AG10803 (cell line): ENCODE data around the gene HDAC11.

Source experiments
- DNase-seq: peaks from one replicate; pipeline ENCODE4 v3.0.0; 2010; ENCODE audit warnings: low read depth
- H3K4me3 ChIP-seq: 2 replicates; pipeline ENCODE4 v1.5.1; 2011; ENCODE audit warnings: mild to moderate bottlenecking, low read length, control low read depth
- TF ChIP-seq, protein P1 (sequence below): conservative IDR thresholded peaks from 2 replicates; pipeline ENCODE4 v1.5.1; 2011; ENCODE audit warnings: mild to moderate bottlenecking, low read length, control low read depth, inconsistent platforms

The HDAC11 gene

DNA sequence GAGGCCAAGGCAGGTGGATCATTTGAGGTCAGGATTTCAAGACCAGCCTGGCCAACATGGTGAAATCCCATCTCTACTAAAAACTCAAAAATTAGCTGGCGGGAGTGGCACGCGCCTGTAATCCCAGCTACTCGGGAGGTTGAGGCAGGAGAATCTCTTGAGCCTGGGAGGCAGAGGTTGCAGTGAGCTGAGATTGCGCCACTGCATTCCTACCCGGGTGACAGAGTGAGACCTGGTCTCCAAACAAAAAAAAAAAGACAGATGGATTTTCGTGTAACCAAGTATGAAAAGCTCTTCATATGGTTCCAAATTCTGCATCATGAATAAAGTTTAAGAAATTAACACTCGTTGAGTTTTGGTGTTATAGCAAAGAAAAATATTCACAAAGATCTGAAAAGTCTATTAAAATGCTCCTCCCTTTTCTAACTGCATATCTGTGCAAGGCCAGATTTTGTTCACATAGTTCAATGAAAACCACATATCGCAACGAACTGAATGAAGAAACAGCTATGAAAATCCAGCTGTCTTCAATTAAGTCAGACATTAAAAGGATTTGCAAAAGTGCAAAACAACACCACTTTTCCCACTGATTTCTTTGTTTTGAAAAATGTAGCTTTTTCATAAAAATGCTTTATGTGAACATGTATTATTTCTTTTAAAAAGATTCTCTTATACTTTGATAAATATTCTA lies 45.0 kb downstream of the HDAC11 start:
- no peak overlapping the region for H3K4me3 ChIP-seq
- TF ChIP-seq, protein P1, sequence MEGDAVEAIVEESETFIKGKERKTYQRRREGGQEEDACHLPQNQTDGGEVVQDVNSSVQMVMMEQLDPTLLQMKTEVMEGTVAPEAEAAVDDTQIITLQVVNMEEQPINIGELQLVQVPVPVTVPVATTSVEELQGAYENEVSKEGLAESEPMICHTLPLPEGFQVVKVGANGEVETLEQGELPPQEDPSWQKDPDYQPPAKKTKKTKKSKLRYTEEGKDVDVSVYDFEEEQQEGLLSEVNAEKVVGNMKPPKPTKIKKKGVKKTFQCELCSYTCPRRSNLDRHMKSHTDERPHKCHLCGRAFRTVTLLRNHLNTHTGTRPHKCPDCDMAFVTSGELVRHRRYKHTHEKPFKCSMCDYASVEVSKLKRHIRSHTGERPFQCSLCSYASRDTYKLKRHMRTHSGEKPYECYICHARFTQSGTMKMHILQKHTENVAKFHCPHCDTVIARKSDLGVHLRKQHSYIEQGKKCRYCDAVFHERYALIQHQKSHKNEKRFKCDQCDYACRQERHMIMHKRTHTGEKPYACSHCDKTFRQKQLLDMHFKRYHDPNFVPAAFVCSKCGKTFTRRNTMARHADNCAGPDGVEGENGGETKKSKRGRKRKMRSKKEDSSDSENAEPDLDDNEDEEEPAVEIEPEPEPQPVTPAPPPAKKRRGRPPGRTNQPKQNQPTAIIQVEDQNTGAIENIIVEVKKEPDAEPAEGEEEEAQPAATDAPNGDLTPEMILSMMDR = no peak

DNA sequence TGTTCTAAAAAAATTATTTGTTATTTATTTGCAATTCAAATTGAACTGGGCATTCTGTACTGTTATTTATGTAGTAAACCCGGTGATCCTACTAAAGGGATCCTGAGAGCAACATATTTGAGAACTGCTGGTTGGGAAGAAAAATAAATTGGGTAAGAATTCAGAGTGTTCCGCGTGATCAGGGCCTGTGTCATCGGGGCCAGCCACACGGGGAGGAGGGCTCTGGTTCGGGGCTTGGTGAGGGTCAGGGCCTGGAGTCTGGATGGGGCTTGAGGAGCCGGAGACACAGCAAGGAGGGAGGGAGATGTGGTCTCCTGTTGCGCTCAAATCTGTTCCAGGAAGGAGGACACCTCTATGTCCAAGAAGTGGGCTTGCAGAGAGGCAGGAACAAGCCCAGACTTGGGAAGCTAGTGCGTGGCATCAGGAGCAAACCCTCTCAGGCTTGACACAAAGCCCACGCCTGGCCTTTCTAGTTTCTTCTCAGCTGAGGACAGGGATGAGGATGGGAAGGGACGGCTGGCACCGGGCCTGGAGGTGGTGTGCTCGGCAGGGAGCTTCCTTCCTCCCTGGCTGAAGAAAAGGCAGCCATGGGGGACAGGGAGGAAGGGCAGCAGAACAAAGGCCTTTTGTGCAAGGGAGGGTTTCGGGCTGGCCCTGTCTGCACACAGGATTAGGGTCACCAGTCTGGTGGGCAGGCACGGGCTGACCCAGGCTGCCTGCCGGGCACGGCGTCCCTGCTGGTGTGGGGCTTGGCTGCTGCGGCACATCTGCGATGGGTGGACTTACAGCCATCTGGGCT lies 45.9 kb downstream of the HDAC11 start:
- H3K4me3 ChIP-seq = no peak overlapping the region
- TF ChIP-seq, protein P1 = no peak
- peak; percentile 81 for DNase-seq

More for the DNA sequence above, 45.0 kb downstream of the HDAC11 start:
- peak; percentile 95 for DNase-seq

DNA sequence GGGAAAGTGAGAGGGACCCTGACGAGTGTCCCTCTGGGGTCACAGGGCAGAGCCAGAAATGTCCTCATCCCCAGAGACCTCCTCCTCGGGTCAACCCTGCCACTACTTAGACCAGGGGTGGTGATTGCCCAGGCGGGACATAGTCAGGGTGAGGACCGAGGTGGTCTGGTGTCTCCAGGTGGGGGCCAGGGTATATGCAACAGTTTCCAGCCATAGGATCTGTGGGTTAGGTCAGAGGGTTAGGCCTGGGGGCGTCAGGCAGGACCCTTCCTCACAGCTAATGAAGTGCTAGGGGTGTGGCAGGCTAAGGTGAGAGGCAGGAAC lies 46.5 kb downstream of the HDAC11 start:
- TF ChIP-seq, protein P1 = no peak
- DNase-seq = no peak
- H3K4me3 ChIP-seq = no peak overlapping the region

DNA sequence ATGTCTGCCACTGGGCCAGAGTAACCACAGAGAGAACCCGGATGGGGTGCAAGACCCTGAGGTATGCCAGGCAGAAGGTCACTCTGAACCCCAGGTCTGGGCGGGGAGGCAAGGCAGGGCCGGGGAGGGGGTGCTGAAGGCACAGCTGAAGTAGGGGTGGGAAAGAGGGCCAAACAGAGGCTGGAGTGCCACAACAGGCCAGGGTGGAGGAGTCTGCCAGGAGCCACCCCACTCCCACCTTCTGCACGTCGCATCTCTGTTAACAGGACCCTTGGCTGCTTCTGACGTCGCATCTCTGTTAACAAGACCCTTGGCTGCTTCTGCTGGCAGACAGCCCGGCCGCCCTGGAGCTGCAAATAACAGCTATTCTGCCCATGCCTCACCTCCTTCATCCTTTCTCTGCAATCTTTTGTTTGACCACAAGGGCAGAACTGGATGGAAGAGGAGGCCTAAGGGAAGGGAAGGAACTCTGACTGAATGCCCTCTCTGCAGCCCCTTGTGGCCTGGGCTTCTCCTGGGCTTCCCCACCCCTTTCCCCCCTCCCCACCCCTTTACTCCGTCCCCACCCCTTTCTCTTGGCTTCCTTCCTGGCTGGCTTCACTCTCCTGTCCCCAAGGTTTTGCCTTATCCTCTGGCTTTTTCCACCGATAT lies 48.2 kb downstream of the HDAC11 start:
- no peak for DNase-seq
- TF ChIP-seq, protein P1 = peak; percentile 48
- H3K4me3 ChIP-seq = no peak overlapping the region

DNA sequence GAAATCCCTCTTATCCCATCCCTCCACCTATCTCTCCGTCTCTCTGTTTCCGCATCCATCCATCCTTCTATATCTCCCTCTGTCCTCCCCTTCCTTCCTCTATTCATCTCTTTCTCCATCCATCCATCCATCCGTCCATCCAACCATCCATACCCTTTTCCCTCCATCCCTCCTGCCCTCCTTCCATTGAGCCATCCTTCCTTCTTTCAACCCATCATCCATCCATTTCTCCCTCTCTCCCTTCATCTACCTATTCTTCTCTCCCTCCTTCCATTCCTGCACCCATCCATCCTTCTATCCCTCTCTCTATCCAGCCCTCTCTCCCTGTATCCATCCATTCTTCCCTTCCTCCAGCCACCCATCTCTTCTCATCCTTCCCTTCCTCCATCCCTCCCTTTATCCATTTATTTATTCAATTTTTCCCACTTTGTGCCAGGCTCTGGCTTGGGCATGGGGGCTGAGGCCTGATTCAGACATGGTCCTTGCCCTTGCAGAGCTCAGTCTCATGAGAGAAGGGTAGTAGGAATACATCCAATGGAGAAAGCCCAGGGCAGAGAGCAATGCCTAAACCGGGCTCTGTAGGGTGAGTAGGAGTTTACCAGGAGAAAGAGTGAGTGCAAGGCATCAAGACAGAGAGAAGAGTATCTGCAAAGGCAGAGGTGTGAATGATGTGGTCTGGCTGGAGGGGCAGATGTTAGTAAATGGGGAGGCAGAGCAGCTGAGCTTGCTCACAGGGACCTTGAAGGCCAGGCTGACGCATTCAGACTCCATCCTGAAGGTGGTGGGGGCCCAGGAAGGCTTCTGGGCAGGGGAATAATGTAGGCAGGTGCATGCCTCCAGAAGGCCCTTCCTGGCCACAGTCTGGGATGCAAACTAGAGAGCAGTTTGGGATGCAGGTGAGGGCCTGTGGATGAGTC lies 49.3 kb downstream of the HDAC11 start:
- DNase-seq = no peak
- no peak overlapping the region for H3K4me3 ChIP-seq
- TF ChIP-seq, protein P1 = no peak

DNA sequence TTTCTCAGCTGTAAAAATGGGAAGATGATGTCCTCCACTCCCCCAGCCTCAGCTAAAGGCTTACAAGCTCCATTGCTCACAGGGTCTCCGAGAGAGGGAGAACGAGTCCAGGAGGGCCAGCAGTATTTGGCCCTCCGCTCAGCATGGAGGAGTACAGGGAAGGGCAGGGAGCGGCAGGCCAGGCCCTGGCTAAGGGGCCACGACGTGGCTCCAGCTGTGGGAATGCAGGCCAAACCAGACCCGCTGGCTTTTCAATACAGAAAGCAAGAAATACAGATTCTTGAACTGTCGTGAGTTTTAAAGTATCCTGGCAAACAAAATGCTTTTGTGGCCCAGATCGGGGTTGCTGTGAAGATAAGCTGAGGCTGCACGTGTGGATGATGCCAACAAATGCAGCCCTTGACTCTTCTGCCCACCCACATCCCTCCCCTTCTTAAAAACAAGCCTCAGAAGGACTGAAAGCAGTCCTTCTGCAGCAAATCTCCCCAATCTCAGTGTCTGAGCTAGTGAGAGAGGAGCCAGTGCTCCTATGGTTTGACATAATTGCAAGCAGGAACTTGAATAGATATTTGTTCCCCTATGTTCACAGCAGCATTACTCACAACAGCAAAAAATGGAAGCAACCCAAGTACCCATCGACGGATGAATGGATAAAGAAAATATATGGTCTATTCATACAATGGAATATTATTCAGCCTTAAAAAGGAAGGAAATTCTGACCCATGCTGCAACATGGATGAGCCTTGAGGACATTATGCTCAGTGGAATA lies 50.3 kb downstream of the HDAC11 start:
- no peak for DNase-seq
- no peak overlapping the region for H3K4me3 ChIP-seq
- TF ChIP-seq, protein P1 = no peak
